Measurements from ENCODE around the gene COG2.
A peak's percentile ranks its signal among the peaks of the same experiment; 100 is the strongest.
"Not testable (repeated sequence)": the region's sequence is repeated elsewhere in the genome, so short reads cannot be mapped to it uniquely, and the experiment has no call there.

COG2 gene

GRCh38 chr1:230680300-230681025 is 38.2 kb downstream of the COG2 start:
- no peak for DNase-seq

- peak; percentile 54 for DNase-seq
Observed at GRCh38 chr1:230681599-230681998, 39.3 kb downstream of the COG2 start.

DNA sequence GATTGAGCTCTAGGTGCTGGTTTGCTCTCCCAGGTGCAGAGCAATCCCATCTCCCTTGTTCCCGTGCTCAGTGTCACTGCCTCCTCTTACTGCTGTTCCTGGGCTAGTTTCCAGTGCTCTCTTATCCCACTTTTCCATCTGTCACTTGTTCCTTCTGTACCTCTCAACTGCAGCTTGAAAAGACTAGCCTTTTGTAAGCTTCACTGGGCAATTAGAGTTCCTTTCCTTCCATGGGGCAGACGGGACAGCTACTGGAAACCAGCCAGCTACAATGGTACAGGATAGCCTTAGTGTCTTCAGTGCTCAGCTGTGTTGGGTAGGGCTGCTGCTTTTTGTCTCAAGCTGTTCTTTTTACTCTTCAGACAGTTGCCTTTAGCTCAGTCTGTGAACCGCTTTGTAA is 40.0 kb downstream of the COG2 start:
- DNase-seq: no peak

DNA sequence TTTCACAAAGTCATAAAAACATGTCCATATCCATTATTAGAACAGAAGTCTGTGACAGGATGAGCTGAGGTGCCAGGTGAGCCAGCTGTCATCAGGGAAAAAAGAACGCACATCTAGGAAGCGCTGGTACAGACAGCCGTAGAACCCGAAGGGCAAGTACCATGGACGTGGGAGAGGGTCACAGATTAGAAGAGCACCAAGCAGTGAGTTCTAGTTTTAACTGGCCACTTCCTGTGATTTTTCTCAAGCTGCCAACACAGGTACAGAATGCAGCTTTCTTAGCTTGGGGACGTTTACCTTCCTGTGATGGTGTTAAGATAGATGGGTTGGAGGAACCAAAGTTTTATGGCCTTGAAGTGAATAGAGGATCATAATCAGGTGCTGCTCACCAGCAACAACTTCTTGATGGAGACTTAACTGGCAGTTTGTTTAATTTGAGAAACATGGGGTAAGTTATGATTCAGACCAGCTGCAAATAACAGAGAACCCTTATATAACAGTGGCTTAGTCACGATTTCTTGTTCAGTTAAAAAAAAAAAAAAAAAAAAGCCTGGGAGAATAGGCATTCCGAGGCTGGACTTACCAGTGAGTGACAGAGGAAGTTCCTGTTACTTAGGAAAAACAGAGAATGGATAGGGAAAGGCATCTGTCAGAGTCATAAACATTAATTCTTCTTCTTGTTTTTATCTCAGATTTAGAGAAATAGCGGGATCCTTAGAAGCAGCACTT is 40.8 kb downstream of the COG2 start:
- DNase-seq: no peak

- DNase-seq: no peak
Observed at GRCh38 chr1:230684146-230684545, 41.9 kb downstream of the COG2 start.

- no peak for DNase-seq
Observed at GRCh38 chr1:230684998-230685397, 42.7 kb downstream of the COG2 start.

GRCh38 chr1:230686747-230687146 is 44.5 kb downstream of the COG2 start:
- DNase-seq: no peak

GRCh38 chr1:230690101-230690500 is 47.8 kb downstream of the COG2 start:
- no peak for DNase-seq

GRCh38 chr1:230691615-230692014 is 49.3 kb downstream of the COG2 start:
- DNase-seq: no peak

DNA sequence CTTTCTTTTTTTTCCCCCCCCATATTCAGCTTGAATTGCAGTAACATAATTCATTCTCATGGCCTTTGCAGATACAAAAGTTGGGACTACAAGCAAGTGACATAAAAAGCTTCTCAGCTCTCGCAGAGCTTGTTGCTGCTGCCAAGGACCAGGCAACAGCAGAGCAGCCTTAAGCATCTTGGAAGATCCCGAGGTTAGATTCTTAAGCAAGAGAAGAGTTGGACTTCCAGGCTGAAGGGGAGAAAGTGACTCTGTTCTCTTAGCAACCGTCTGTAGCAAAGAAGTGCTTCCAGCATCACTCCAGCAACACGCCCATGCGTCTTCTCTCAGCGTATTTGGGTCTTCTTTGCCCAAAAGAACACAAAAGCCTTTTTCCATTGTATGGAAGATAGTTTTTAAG is 50.9 kb downstream of the COG2 start:
- DNase-seq: no peak

GRCh38 chr1:230693777-230694176 is 51.5 kb downstream of the COG2 start:
- DNase-seq: no peak

DNA sequence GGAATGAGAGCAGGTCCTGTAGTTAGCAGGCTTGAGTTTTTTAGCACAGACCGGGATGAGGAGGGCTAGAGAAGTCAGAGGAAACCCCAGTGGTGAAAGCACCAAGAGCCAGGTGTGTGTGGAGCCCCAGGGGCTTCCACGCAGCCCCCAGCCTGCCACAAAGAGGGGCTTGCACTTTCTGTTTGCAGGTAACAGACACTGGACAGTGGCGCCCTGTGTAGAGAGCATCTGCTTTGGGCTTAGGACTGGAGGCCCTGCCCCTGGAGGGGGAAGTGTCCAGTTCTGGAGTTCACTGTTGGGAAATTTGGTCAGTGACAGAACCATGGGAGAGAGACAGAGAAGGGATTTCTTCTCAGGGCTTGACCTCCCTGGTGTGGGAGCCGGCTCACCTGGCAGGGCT is 52.2 kb downstream of the COG2 start:
- DNase-seq: no peak

DNA sequence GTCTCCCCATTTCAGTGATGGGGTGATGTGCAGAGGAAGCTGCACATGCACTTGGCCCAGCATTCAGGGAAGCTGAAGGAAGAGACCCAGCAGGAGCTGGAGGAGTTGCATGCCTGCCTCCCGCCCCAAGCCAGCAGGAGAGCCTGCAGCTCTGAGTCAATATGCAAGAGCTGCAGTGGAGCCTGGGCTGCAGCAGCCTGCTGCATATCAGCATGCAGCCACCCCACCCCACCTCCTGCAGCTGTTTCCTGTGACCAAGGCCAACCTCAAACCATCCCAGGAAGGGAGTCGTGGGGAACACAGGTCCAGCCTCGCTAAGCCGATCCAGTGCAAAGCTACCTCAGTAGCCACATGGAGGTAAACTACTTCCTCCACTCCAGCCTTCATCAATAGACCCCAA is 52.7 kb downstream of the COG2 start:
- DNase-seq: no peak

GRCh38 chr1:230696218-230696617 is 53.9 kb downstream of the COG2 start:
- no peak for DNase-seq

GRCh38 chr1:230696722-230697437 is 54.6 kb downstream of the COG2 start:
- DNase-seq: no peak

DNA sequence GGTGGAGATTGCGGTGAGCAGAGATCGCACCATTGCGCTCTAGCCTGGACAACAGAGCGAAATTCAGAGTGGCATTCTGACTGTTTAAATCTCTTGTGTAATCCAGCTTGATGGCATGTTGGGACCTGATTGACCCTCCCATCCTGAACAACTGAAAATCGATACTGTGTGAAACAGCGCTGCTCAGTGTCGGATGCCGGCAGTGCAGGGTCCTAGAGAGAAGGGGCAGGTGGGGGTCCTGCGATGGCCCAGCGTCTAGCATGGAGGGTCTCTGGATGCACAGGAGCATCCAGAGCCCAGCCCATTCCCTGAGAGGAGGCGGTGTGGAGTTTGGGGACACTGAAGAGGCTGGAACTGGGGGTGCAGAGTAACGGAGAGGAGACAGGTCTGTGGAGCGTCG is 55.8 kb downstream of the COG2 start:
- no peak for DNase-seq

DNA sequence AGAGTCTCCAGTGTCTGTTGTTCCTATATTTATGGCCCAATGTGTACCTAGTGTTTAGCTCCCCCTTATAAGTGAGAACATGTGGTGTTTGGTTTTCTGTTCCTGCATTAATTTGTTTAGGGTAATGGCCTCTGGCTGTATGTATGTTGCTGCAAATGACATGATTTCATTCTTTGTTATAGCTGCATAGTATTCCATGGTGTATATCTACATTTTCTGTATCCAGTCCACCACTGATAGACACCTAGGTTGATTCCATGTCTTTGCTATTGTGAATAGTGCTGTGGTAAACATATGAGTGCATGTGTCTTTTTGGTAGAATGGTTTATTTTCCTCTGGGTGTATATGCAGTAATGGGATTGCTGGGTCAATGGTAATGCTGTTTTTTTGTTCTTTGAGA is 56.7 kb downstream of the COG2 start:
- DNase-seq: not testable (repeated sequence)

- no peak for DNase-seq
Observed at GRCh38 chr1:230699716-230700115, 57.4 kb downstream of the COG2 start.

GRCh38 chr1:230700132-230700531 is 57.9 kb downstream of the COG2 start:
- no peak for DNase-seq

DNA sequence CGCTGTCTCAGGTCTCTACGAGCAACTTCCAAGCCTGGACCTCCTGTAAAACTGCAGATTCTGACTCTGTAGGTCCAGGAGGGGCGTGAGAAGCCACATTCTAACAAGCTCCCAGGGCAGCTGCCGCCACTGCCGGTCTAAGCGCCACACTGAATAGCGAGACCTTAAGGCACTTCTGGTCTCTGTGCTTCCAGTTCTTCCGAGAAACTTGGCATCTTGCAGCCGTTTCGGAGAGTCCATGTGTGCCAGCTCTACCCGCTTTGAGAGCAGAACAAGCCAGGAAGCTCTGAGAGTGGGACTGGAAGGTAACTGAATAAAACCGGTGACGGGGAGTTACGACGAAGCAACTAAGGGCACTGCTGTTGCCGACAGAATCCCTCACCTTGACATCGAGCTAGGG is 59.2 kb downstream of the COG2 start:
- DNase-seq: no peak

DNA sequence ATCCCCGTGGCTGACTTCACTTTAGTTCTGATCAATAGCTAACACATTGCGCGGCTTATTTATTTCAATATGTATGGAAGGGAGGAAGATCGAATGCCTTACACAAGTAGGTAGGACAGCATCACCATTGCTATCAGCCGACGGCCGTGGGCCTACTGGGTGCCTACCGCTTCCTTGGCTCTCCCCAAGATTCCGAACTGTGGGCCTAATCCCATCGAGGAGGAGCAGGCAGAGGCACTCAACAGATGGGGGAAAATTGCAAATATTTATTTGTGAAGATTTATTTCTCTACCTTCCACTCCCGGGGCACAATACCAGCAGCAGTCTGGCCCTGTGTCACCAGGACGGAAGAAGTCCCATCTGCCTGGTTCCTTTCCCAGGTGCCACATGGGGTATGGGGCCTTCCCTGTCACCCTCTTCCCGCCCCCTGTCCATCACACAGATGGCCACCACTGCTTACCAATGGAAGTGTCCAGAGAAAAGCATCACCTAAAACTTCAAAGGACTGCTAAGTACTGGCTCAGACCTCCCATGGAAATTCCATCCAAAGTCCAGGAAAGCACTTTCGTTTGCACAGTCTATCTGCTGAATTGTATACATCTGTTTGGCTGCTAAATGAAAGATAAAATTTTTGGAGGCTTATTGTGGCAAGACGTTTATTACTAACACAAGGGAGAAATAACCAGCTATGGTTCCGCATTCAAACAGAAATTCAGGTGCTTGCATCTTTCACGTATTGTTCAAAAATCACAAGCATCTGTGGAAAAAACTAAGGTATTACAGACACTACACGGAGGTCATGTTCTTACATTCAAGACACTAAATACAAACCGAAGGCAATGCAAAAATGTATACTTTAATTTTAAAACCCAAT is 59.9 kb downstream of the COG2 start:
- DNase-seq: no peak

- no peak for DNase-seq
Observed at GRCh38 chr1:230702934-230703678, 60.8 kb downstream of the COG2 start.

Data from MV-4-11 (cell line).